ENCODE measurements around the gene KIAA0040.

- TF ChIP-seq, protein P1, sequence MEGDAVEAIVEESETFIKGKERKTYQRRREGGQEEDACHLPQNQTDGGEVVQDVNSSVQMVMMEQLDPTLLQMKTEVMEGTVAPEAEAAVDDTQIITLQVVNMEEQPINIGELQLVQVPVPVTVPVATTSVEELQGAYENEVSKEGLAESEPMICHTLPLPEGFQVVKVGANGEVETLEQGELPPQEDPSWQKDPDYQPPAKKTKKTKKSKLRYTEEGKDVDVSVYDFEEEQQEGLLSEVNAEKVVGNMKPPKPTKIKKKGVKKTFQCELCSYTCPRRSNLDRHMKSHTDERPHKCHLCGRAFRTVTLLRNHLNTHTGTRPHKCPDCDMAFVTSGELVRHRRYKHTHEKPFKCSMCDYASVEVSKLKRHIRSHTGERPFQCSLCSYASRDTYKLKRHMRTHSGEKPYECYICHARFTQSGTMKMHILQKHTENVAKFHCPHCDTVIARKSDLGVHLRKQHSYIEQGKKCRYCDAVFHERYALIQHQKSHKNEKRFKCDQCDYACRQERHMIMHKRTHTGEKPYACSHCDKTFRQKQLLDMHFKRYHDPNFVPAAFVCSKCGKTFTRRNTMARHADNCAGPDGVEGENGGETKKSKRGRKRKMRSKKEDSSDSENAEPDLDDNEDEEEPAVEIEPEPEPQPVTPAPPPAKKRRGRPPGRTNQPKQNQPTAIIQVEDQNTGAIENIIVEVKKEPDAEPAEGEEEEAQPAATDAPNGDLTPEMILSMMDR (IDR thresholded peaks at IDR 0.05) = no peak
- TF ChIP-seq POLR2AphosphoS5 (IDR thresholded peaks at IDR 0.05; ENCODE audit: insufficient read depth in 1 of 2, low read depth in 1 of 2) (no peak), POLR2A (IDR thresholded peaks at IDR 0.05) (no peak)
These were observed 63.0 kb downstream of the KIAA0040 start for GRCh38 chr1:175129644-175129996.
